Embryonic facial prominence (tissue), 1 donor: ENCODE data around the gene NPTX2.

Source experiments
- DNase-seq: peaks from one replicate; pipeline ENCODE4 v3.0.0-alpha.2; 2016; ENCODE audit errors: extremely low spot score

Gene NPTX2

GRCh38 chr7:98654524-98655272, 37.6 kb downstream of the NPTX2 start:
- DNase-seq = no peak

- DNase-seq = no peak
Measured at GRCh38 chr7:98655611-98656010, 38.5 kb downstream of the NPTX2 start.

- DNase-seq = no peak
Measured at GRCh38 chr7:98656899-98657298, 39.8 kb downstream of the NPTX2 start.

- DNase-seq = no peak
Measured at GRCh38 chr7:98657736-98658135, 40.7 kb downstream of the NPTX2 start.

DNA sequence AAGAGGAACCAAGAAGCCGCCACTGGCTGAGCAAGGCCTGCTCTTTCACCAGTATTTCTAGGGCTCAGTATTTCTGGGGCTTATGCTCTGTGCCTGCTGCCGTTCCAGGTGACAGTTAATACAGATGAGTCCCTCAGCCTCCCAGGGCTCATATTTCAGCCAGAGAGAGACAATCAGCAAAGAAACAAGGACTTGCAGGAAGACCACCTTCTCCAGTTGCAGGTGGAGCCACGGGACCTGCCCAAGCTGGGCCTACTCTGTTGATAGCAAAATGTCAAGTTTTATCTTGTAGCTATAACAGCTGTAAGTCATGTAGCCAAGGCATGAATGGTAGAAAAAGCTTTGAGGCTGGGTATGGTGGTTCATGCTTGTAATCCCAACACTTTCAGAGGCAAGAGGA, 42.7 kb downstream of the NPTX2 start:
- DNase-seq = no peak

DNA sequence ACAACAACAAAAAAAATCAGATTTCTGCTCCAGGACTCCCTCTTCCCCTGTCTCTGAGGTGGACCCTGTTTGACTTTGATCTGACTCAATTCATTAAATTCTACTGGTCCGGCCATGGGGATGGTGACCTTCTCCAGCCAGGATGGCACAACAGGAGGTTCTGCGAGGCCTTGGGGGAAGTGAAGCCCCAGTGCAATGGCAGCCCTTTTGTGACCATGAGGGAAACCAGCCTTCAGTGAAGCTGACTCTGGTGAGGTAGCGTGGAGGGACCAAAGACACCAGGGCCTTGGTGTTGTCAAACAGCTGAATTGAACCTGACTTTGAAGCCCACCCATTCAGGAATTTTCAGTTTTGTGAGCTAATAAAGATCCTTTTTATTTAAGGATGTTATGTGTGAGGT, 44.5 kb downstream of the NPTX2 start:
- DNase-seq = no peak

DNA sequence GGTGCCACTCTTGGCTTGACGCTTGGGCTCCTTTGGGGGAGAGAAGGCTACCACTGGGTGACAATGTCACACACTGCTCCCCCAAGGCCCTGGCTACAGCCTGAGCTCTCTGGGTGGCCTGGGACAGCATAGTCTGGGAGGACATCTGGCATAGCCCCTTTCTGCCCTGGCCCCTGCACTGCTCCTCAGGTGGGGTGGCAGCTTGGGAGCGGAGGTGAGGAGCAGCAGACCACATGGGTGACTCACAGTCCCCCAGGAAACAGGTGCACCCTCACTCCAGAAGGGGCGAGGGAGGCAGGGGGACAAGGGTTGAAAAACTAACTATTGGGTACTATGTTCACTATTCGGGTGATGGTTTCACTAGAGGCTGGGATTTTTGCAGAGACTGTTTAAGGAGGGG, 45.2 kb downstream of the NPTX2 start:
- no peak for DNase-seq

GRCh38 chr7:98664882-98665281, 47.8 kb downstream of the NPTX2 start:
- no peak for DNase-seq

- DNase-seq = no peak
Measured at GRCh38 chr7:98668255-98668654, 51.2 kb downstream of the NPTX2 start.

DNA sequence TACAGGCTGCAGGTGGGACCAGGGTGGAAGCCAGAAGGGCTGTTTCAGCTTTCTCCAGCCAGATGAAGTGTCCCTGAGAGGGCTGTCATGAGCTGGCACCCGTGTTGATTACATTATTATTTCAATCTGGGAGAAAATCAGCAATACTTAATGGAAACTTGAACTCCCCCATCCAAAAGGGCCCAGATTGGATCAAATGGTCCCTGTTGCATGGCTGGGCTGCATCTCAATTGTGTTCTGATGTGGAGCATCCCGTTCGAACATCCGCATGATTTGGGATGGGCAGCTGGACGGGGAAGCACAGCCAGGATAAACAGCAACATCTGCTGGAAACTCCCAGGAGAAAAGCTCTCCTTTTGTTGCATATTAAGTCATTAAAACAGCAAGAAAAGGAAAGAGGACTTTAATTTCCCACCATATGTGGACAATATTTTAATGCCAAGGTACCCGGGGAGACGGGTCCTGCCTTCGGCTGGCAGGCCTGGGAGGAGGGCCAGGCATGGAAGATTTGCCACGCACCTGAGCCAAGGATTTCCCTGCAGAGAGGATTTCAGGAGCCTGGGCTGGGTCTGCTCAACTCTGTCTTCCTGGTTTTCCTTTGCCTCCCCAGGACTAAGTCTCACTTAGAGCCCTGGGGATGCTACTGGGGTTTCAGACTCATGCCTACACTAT, 52.4 kb downstream of the NPTX2 start:
- DNase-seq = no peak

GRCh38 chr7:98670186-98670585, 53.1 kb downstream of the NPTX2 start:
- no peak for DNase-seq

GRCh38 chr7:98671733-98672331, 54.7 kb downstream of the NPTX2 start:
- DNase-seq = no peak

DNA sequence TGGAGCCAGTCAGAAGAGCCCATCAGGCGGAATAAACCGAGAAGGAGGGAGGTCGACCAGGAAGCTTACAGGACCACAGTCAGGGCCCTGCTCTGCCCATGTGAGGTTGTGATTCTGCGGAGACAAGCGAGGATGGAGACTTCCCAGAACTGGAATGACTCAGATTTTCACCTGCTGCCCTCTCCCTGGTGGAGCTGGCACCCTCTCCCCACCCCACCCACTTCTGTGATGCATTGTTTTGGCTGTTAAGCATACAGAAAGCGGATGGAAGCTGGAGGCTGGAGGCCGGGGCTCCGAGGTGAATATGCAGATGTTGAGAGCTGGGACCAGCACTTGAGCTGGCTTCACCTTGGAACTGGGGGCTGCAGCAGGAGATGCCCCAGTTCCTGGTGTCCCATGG, 57.4 kb downstream of the NPTX2 start:
- no peak for DNase-seq

GRCh38 chr7:98674881-98675280, 57.8 kb downstream of the NPTX2 start:
- DNase-seq = no peak

DNA sequence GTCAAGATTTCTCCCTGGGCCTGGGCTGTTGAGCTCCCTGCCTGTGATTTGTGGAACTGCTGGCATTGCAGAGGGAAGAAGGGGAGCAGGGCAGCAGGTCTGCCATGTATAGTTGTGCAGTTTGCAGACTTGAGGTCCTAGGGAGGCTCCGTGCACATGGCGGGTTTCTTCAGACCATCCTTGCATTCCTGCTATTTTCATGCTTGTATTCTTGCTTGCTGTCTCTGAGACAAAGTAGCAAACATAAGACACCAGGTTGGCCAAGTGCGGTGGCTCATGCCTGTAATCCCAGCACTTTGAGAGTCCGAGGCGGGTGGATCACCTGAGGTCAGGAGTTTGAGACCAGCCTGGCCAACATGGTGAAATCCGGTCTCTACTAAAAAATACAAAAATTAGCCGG, 61.1 kb downstream of the NPTX2 start:
- no peak for DNase-seq
